ENCODE measurements around the gene CHFR. TPM values are rescaled to one million over a fixed set of nuclear protein-coding genes. Genes with fewer than 3 reads are reported as not detected.

The CHFR gene
- total and polyA plus RNA-seq, 3 donors from 2014 or later, result 62.2 to 100 (median 89.6) TPM

DNA sequence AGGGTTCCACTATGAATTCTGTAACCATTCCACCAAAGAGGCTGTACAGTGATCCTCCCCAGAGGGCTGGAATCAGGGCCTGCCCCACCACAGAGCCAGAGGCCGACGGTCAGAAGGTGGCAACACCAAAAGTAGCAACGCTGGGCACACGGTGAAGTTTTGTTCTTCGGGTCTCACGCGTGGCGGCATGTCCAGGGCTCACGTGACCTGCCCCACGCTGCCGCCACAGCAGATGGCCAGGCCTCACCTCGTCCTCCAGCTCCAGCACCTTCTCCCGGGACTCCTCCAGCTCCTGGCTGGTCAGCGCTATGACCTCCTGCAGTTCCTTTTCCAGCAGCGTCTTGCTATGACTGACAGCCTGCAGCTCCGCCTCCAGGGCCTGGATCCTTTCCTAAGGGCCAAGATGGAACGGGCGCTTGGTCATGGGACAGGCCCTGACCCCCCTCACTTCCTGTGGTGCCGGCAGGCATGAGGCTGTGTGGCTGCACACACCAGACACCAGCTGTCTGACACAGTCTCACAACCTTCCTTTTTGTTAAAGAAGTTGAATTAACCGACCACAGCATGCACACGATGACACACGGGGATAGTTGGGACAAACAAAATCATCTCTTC is 103.4 kb downstream of the CHFR start:
- TF ChIP-seq, protein P1, sequence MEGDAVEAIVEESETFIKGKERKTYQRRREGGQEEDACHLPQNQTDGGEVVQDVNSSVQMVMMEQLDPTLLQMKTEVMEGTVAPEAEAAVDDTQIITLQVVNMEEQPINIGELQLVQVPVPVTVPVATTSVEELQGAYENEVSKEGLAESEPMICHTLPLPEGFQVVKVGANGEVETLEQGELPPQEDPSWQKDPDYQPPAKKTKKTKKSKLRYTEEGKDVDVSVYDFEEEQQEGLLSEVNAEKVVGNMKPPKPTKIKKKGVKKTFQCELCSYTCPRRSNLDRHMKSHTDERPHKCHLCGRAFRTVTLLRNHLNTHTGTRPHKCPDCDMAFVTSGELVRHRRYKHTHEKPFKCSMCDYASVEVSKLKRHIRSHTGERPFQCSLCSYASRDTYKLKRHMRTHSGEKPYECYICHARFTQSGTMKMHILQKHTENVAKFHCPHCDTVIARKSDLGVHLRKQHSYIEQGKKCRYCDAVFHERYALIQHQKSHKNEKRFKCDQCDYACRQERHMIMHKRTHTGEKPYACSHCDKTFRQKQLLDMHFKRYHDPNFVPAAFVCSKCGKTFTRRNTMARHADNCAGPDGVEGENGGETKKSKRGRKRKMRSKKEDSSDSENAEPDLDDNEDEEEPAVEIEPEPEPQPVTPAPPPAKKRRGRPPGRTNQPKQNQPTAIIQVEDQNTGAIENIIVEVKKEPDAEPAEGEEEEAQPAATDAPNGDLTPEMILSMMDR (IDR thresholded peaks at IDR 0.05), result no peak
- no peak for TF ChIP-seq POLR2A (IDR thresholded peaks at IDR 0.05)
- H3K27ac ChIP-seq, result no peak overlapping the region
- intact Hi-C loops (cut with DNase I; ENCODE audit: low total_unique reads), result no loop called here
- no peaks in the 10 kb centered on the region for H3K36me3 ChIP-seq (ENCODE audit: low read depth, missing control alignments)
- H3K4me3 ChIP-seq, result no peak overlapping the region
- no peaks in the 10 kb centered on the region for H3K27me3 ChIP-seq
- peak; percentile 36 for DNase-seq
- WGBS, 2 donors, result 84% methylated on average over 20 to 22 of the region's 22 CpGs
- H3K4me1 ChIP-seq, result no peaks in the 10 kb centered on the region
- H3K9me3 ChIP-seq, result no peaks in the 10 kb centered on the region

Other genes with a start within 250 kb of the CHFR start
- gene POLE, start 200.3 kb downstream of the CHFR start, total RNA-seq, result 100 to 1,000 TPM; 123 to 288 TPM
- 76.8 TPM for gene POLE, start 200.3 kb downstream of the CHFR start, polyA plus RNA-seq (ENCODE audit: insufficient read depth, low read depth, low replicate concordance)
- 10 to 100 TPM; 16.0 to 26.5 TPM for gene PXMP2, start 200.0 kb downstream of the CHFR start, total RNA-seq
- 13.5 TPM for gene PXMP2, start 200.0 kb downstream of the CHFR start, polyA plus RNA-seq (ENCODE audit: insufficient read depth, low read depth, low replicate concordance)
- gene PGAM5, start 176.8 kb downstream of the CHFR start, total RNA-seq, result 10 to 100 TPM; 40.9 to 48.0 TPM
- gene PGAM5, start 176.8 kb downstream of the CHFR start, polyA plus RNA-seq (ENCODE audit: insufficient read depth, low read depth, low replicate concordance), result 37.2 TPM
- 100 to 1,000 TPM; 103 to 120 TPM for gene ANKLE2, start 125.8 kb downstream of the CHFR start, total RNA-seq
- gene ANKLE2, start 125.8 kb downstream of the CHFR start, polyA plus RNA-seq (ENCODE audit: insufficient read depth, low read depth, low replicate concordance), result 204 TPM
- gene GOLGA3, start 58.7 kb downstream of the CHFR start, total RNA-seq, result 10 to 100 TPM; 72.3 to 95.2 TPM
- gene GOLGA3, start 58.7 kb downstream of the CHFR start, polyA plus RNA-seq (ENCODE audit: insufficient read depth, low read depth, low replicate concordance), result 30.4 TPM
- 10 to 100 TPM; 13.4 to 14.6 TPM for gene ZNF605, start 68.7 kb upstream of the CHFR start, total RNA-seq
- gene ZNF605, start 68.7 kb upstream of the CHFR start, polyA plus RNA-seq (ENCODE audit: insufficient read depth, low read depth, low replicate concordance), result 3.2 TPM
- gene ZNF26, start 98.8 kb upstream of the CHFR start, total RNA-seq, result 10 to 100 TPM; 24.2 to 26.9 TPM
- 6.0 TPM for gene ZNF26, start 98.8 kb upstream of the CHFR start, polyA plus RNA-seq (ENCODE audit: insufficient read depth, low read depth, low replicate concordance)
- gene ZNF84, start 149.9 kb upstream of the CHFR start, total RNA-seq, result 10 to 100 TPM; 37.2 to 45.5 TPM
- gene ZNF84, start 149.9 kb upstream of the CHFR start, polyA plus RNA-seq (ENCODE audit: insufficient read depth, low read depth, low replicate concordance), result 19.3 TPM
- 10 to 100 TPM; 28.0 to 33.9 TPM for gene ZNF140, start 193.3 kb upstream of the CHFR start, total RNA-seq
- 23.2 TPM for gene ZNF140, start 193.3 kb upstream of the CHFR start, polyA plus RNA-seq (ENCODE audit: insufficient read depth, low read depth, low replicate concordance)
- gene ZNF891, start 242.7 kb upstream of the CHFR start, total RNA-seq, result 1 to 10 TPM; 4.8 to 7.2 TPM
- 1.6 TPM for gene ZNF891, start 242.7 kb upstream of the CHFR start, polyA plus RNA-seq (ENCODE audit: insufficient read depth, low read depth, low replicate concordance)
- 10 to 100 TPM; 38.3 to 40.5 TPM for gene ZNF10, start 243.0 kb upstream of the CHFR start, total RNA-seq
- 20.4 TPM for gene ZNF10, start 243.0 kb upstream of the CHFR start, polyA plus RNA-seq (ENCODE audit: insufficient read depth, low read depth, low replicate concordance)

Measured in testis (tissue), 3 donors.